ENCODE measurements around the gene NIPAL1.

NIPAL1 gene

GRCh38 chr4:48016141-48017107, at the start of gene NIPAL1, which contains the start of gene CNGA1:
Gene NIPAL1, plus strand, starts transcription at chr4:48016772. Its CDS starts 68 bp downstream, at chr4:48016840.
Gene CNGA1, minus strand, starts transcription at chr4:48016681. Its CDS starts 63,992 bp downstream, at chr4:47952689.
- Histone ChIP-seq H3K9ac (ENCODE audit: low read depth, low read length) (no peak within 1 kb of the TSS), H2AFZ (ENCODE audit: low read depth, low read length) (no peak within 1 kb of the TSS)
- no peak for TF ChIP-seq CTCF (IDR thresholded peaks at IDR 0.05; ENCODE audit: borderline replicate concordance, extremely low read depth, low read length, poor library complexity, severe bottlenecking)
- TF ChIP-seq EZH2 (IDR thresholded peaks at IDR 0.05; ENCODE audit: borderline replicate concordance, low read depth, low read length, severe bottlenecking) = no peak

GRCh38 chr4:47968847-47969246, 47.7 kb upstream of the NIPAL1 start:
- Histone ChIP-seq H3K27me3 (ENCODE audit: insufficient read depth, low read length, poor library complexity) (no peaks in the 10 kb centered on the region), H3K4me2 (ENCODE audit: insufficient read depth, low read length) (no peak overlapping the region), H2AFZ (ENCODE audit: low read depth, low read length) (no peak overlapping the region), H4K20me1 (ENCODE audit: insufficient read depth, low read length) (no peaks in the 10 kb centered on the region), H3K9ac (ENCODE audit: low read depth, low read length) (no peak overlapping the region), H3K79me2 (ENCODE audit: insufficient read depth, low read length) (no peaks in the 10 kb centered on the region), H3K36me3 (ENCODE audit: insufficient read depth, low read length) (no peaks in the 10 kb centered on the region), H3K4me3 (ENCODE audit: low read depth in 1 of 2, low read length in 2 of 2) (no peak overlapping the region), H3K27ac (ENCODE audit: low read length) (no peak overlapping the region), H3K4me1 (ENCODE audit: insufficient read depth, low read length) (no peaks in the 10 kb centered on the region), H3K9me3 (ENCODE audit: insufficient read depth, low read length, severe bottlenecking) (no peaks in the 10 kb centered on the region)
- TF ChIP-seq CTCF (IDR thresholded peaks at IDR 0.05; ENCODE audit: borderline replicate concordance, extremely low read depth, low read length, poor library complexity, severe bottlenecking) = no peak
- no peak for TF ChIP-seq EZH2 (IDR thresholded peaks at IDR 0.05; ENCODE audit: borderline replicate concordance, low read depth, low read length, severe bottlenecking)
- ATAC-seq (ENCODE audit: insufficient read depth, low read depth) (no peak), DNase-seq (no peak)

More at GRCh38 chr4:48016141-48017107, at the start of gene NIPAL1, which contains the start of gene CNGA1:
- Histone ChIP-seq H3K4me2 (ENCODE audit: insufficient read depth, low read length) (no peak within 1 kb of the TSS), H3K27me3 (ENCODE audit: insufficient read depth, low read length, poor library complexity) (no peaks in the 10 kb centered on the region), H3K36me3 (ENCODE audit: insufficient read depth, low read length) (no peaks in the 10 kb centered on the region), H3K27ac (ENCODE audit: low read length) (no peak within 1 kb of the TSS), H4K20me1 (ENCODE audit: insufficient read depth, low read length) (no peaks in the 10 kb centered on the region), H3K9me3 (ENCODE audit: insufficient read depth, low read length, severe bottlenecking) (no peaks in the 10 kb centered on the region), H3K4me3 (ENCODE audit: low read depth in 1 of 2, low read length in 2 of 2) (no peak within 1 kb of the TSS), H3K4me1 (ENCODE audit: insufficient read depth, low read length) (no peaks in the 10 kb centered on the region), H3K79me2 (ENCODE audit: insufficient read depth, low read length) (no peaks in the 10 kb centered on the region)
- ATAC-seq (ENCODE audit: insufficient read depth, low read depth) = no peak
- DNase-seq = no peak

GRCh38 chr4:47972181-47972580, 44.4 kb upstream of the NIPAL1 start:
- DNase-seq (no peak), ATAC-seq (ENCODE audit: insufficient read depth, low read depth) (no peak)
- Histone ChIP-seq H3K4me1 (ENCODE audit: insufficient read depth, low read length) (no peaks in the 10 kb centered on the region), H3K4me2 (ENCODE audit: insufficient read depth, low read length) (no peak overlapping the region), H3K27me3 (ENCODE audit: insufficient read depth, low read length, poor library complexity) (no peaks in the 10 kb centered on the region), H3K79me2 (ENCODE audit: insufficient read depth, low read length) (no peaks in the 10 kb centered on the region), H3K36me3 (ENCODE audit: insufficient read depth, low read length) (no peaks in the 10 kb centered on the region), H3K27ac (ENCODE audit: low read length) (no peak overlapping the region), H3K4me3 (ENCODE audit: low read depth in 1 of 2, low read length in 2 of 2) (no peak overlapping the region), H4K20me1 (ENCODE audit: insufficient read depth, low read length) (no peaks in the 10 kb centered on the region), H2AFZ (ENCODE audit: low read depth, low read length) (no peak overlapping the region), H3K9ac (ENCODE audit: low read depth, low read length) (no peak overlapping the region), H3K9me3 (ENCODE audit: insufficient read depth, low read length, severe bottlenecking) (no peaks in the 10 kb centered on the region)
- TF ChIP-seq CTCF (IDR thresholded peaks at IDR 0.05; ENCODE audit: borderline replicate concordance, extremely low read depth, low read length, poor library complexity, severe bottlenecking) (no peak), EZH2 (IDR thresholded peaks at IDR 0.05; ENCODE audit: borderline replicate concordance, low read depth, low read length, severe bottlenecking) (no peak)

All from DND-41 (cell line).